Psoas muscle (tissue), 8 donors: ENCODE data around the gene NIFK. TPM values are rescaled to one million over a fixed set of nuclear protein-coding genes. Genes with fewer than 3 reads are reported as not detected.
"Not testable (repeated sequence)": the region's sequence is repeated elsewhere in the genome, so short reads cannot be mapped to it uniquely, and the experiment has no call there.

Experiments used
- ATAC-seq, 4 donors: fragments of 200-7000 bp; cut with Tn5 transposase; one replicate each; pipeline ENCODE4 v1.9.1; 2020; ENCODE audit warnings: moderate library complexity in 3 of 4, mild to moderate bottlenecking in 2 of 4
- DNase-seq, 2 donors: peaks; one replicate each; pipeline ENCODE4 v3.0.0-alpha.2; 2020
- H3K27ac ChIP-seq: fragments of 200-600 bp; one replicate; pipeline ENCODE4 v1.8.0; 2022
- H3K27me3 ChIP-seq, 3 donors: fragments of 200-600 bp in 1 of 3; one replicate each; pipeline versions ENCODE4 v1.6.1 to v1.8.0; 2013 to 2022; ENCODE audit warnings: low read length in 2 of 3, mild to moderate bottlenecking in 2 of 3, moderate library complexity in 1 of 3; ENCODE audit not compliant: insufficient read depth in 3 of 3
- H3K36me3 ChIP-seq, 2 donors: fragments of 200-600 bp in 1 of 2; one replicate each; pipeline versions ENCODE4 v1.6.1 to v1.8.0; 2013 to 2022; ENCODE audit warnings: low read depth in 1 of 2, mild to moderate bottlenecking in 1 of 2, moderate library complexity in 1 of 2; ENCODE audit not compliant: insufficient read depth in 1 of 2
- H3K4me1 ChIP-seq: fragments of 200-600 bp; one replicate; pipeline ENCODE4 v1.8.0; 2022
- H3K4me3 ChIP-seq: fragments of 200-600 bp; one replicate; pipeline ENCODE4 v1.8.0; 2022; ENCODE audit warnings: mild to moderate bottlenecking
- H3K9me3 ChIP-seq: fragments of 200-600 bp; one replicate; pipeline ENCODE4 v1.8.0; 2022
- WGBS, 3 donors: extraction: QIAGEN DNeasy Blood & Tissue Kit; methylation state at CpG; one replicate each; pipeline versions ENCODE4 v1.1.6 to v1.1.7; 2013; 5-methylcytosine and 5-hydroxymethylcytosine counted together
- intact Hi-C, 2 donors: fragments of 100-400 bp; cut with DNase I; formaldehyde crosslinking; loops; one replicate each; pipeline versions ENCODE4 v1.11.0 to v1.14.2; 2022
- polyA plus RNA-seq, 3 donors: library from polyadenylated mRNA; stranded (reverse); fragments of 200-250 nt; gene quantifications; one replicate each; pipeline ENCODE4 v1.2.3, GENCODE V29; 2013
- total RNA-seq, 4 donors: library from RNA; stranded (reverse); fragmentation: NEBNext Ultra II Directional in 2 of 4; extraction: Animal tissue kit (Norgen Biotek cat#: 25700) in 2 of 4; gene quantifications; one replicate each; pipeline versions ENCODE4 v1.2.1 to v1.2.4, GENCODE V29; 2021 to 2023
- TF ChIP-seq, protein P1 (sequence below): fragments of 200-600 bp; IDR thresholded peaks from one replicate; pipeline ENCODE4 v1.8.0; 2022; ENCODE audit warnings: antibody characterized with exemption
- donor health status: healthy with polysubstance abuse.
- donor health status: DM: no; HTN: no; CAD: no; lungs with moderate emphysema.
- donor health status: Bipolar disorder and iron deficiency.
- donor health status: healthy.
- donor health status: DM: yes; HTN: yes; CAD: no.
- donor health status: DM: no; HTN: no; CAD: no.
- donor health status: DM: no; HTN: no; CAD: no.
- donor health status: DM: yes; HTN: yes; CAD: no.

NIFK gene
- total and polyA plus RNA-seq, 7 donors = 46.5 to 116 (median 49.2) TPM

GRCh38 chr2:121694398-121695170, 42.1 kb downstream of the NIFK start:
- peaks cover 3% of the 10 kb centered on the region for H3K4me1 ChIP-seq
- H3K9me3 ChIP-seq = no peaks in the 10 kb centered on the region
- H3K27me3 ChIP-seq = no peaks in the 10 kb centered on the region
- H3K27ac ChIP-seq = no peak overlapping the region
- no peak overlapping the region for H3K4me3 ChIP-seq
- ATAC-seq (no peak), DNase-seq (no peak)
- TF ChIP-seq, protein P1, sequence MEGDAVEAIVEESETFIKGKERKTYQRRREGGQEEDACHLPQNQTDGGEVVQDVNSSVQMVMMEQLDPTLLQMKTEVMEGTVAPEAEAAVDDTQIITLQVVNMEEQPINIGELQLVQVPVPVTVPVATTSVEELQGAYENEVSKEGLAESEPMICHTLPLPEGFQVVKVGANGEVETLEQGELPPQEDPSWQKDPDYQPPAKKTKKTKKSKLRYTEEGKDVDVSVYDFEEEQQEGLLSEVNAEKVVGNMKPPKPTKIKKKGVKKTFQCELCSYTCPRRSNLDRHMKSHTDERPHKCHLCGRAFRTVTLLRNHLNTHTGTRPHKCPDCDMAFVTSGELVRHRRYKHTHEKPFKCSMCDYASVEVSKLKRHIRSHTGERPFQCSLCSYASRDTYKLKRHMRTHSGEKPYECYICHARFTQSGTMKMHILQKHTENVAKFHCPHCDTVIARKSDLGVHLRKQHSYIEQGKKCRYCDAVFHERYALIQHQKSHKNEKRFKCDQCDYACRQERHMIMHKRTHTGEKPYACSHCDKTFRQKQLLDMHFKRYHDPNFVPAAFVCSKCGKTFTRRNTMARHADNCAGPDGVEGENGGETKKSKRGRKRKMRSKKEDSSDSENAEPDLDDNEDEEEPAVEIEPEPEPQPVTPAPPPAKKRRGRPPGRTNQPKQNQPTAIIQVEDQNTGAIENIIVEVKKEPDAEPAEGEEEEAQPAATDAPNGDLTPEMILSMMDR = no peak
- H3K36me3 ChIP-seq = no peaks in the 10 kb centered on the region
- intact Hi-C loops = no loop called here
- 71 to 77% (median 71%) methylated on average over 6 of the region's 6 CpGs for WGBS, 3 donors

- H3K9me3 ChIP-seq, H3K4me1 ChIP-seq, ATAC-seq, H3K4me3 ChIP-seq, H3K36me3 ChIP-seq, DNase-seq, H3K27ac ChIP-seq, intact Hi-C loops, H3K27me3 ChIP-seq: not testable (repeated sequence)
- 93 to 100% (median 98%) methylated on average over 3 of the region's 3 CpGs for WGBS, 3 donors
These were observed 46.1 kb downstream of the NIFK start for GRCh38 chr2:121690572-121690971.

- intact Hi-C loops = no loop called here
- Histone ChIP-seq H3K9me3 (no peaks in the 10 kb centered on the region), H3K27ac (no peak overlapping the region), H3K4me3 (no peak overlapping the region), H3K27me3 (no peaks in the 10 kb centered on the region), H3K36me3 (no peaks in the 10 kb centered on the region), H3K4me1 (peaks cover 4% of the 10 kb centered on the region)
- no peak for DNase-seq
- 89 to 92% (median 90%) methylated on average over 6 of the region's 6 CpGs for WGBS, 3 donors
- no peak for ATAC-seq
- TF ChIP-seq, protein P1 = no peak
These were observed 46.6 kb downstream of the NIFK start for GRCh38 chr2:121690095-121690494.

- ATAC-seq = no peak
- Histone ChIP-seq H3K27me3 (no peaks in the 10 kb centered on the region), H3K4me1 (peaks cover 4% of the 10 kb centered on the region), H3K9me3 (no peaks in the 10 kb centered on the region), H3K36me3 (no peaks in the 10 kb centered on the region), H3K4me3 (no peak overlapping the region), H3K27ac (no peak overlapping the region)
- no peak for DNase-seq
- TF ChIP-seq, protein P1 = peak; percentile 14
- 52 to 61% (median 55%) methylated on average over 4 of the region's 4 CpGs for WGBS, 3 donors
- intact Hi-C loops = no loop called here
These were observed 47.3 kb downstream of the NIFK start for GRCh38 chr2:121689356-121689755.

GRCh38 chr2:121688820-121689219, 47.9 kb downstream of the NIFK start:
- Histone ChIP-seq H3K9me3 (peaks cover 2% of the 10 kb centered on the region), H3K27ac (no peak overlapping the region), H3K27me3 (no peaks in the 10 kb centered on the region), H3K4me3 (no peak overlapping the region), H3K36me3 (no peaks in the 10 kb centered on the region), H3K4me1 (peaks cover 4% of the 10 kb centered on the region)
- TF ChIP-seq, protein P1 = no peak
- ATAC-seq (no peak), DNase-seq (no peak)
- WGBS, 3 donors = 88 to 95% (median 91%) methylated on average over 2 of the region's 2 CpGs
- intact Hi-C loops = no loop called here
